Measurements from ENCODE around the gene CACNA2D4.

CACNA2D4 gene

GRCh38 chr12:1870998-1871917 lies 47.2 kb downstream of the CACNA2D4 start:
- DNase-seq (ENCODE audit: low read depth, low spot score) = no peak

GRCh38 chr12:1870086-1870485 lies 48.4 kb downstream of the CACNA2D4 start:
- DNase-seq (ENCODE audit: low read depth, low spot score) = no peak

DNA sequence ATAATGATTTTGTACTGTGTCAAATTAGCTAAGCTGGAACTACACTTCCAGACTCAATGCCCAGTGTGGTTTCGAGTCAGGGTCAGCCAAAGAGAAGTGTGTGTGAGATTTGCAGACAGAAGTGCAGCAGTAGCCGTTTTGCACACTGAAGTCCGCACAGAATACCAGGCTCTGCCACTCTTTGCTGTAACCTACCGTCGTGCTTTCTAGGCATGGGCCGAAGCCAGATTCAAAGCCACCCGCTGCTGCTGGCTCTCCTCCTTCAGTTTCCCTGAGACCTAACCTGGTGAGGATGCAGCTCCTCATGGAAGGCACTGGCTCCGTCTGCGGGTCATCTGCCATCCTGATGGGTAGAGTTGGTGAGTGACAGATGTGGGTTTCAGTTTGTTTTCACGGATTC lies 49.3 kb downstream of the CACNA2D4 start:
- DNase-seq (ENCODE audit: low read depth, low spot score) = no peak

DNA sequence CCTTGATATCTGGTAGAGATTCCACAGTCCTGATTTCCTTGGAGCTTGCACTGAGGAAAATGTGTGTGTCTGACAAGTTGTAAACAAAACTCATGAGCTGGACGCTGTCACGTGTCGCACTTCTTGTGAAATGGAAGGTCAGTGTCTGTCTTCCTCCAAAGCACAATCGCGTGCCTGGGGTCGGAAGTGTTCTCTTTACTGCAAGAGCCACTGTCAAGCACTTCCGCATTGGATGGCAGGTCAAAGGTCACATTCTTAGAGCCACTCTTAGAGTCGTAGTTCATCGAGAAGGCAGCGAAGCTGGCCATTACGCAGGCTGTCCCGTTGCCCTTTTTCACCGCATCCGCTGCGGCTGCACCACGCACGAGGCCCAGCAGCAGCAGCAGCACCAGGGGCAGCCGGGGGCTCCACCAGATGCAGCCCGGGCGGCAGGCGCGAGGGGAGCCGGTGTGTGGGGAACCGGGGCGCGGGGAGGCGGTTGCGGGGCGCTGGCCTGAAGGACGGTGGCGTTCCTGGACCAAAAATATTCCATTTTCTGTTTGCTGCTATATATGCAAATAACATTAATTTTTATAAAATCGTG lies 53.1 kb downstream of the CACNA2D4 start:
- DNase-seq (ENCODE audit: low read depth, low spot score) = no peak

- DNase-seq (ENCODE audit: low read depth, low spot score) = no peak
Observed at GRCh38 chr12:1864867-1865266, 53.6 kb downstream of the CACNA2D4 start.

- DNase-seq (ENCODE audit: low read depth, low spot score) = no peak
Observed at GRCh38 chr12:1864456-1864855, 54.0 kb downstream of the CACNA2D4 start.

- DNase-seq (ENCODE audit: low read depth, low spot score) = no peak
Observed at GRCh38 chr12:1863823-1864222, 54.6 kb downstream of the CACNA2D4 start.

GRCh38 chr12:1862973-1863372 lies 55.5 kb downstream of the CACNA2D4 start:
- DNase-seq (ENCODE audit: low read depth, low spot score) = no peak

DNA sequence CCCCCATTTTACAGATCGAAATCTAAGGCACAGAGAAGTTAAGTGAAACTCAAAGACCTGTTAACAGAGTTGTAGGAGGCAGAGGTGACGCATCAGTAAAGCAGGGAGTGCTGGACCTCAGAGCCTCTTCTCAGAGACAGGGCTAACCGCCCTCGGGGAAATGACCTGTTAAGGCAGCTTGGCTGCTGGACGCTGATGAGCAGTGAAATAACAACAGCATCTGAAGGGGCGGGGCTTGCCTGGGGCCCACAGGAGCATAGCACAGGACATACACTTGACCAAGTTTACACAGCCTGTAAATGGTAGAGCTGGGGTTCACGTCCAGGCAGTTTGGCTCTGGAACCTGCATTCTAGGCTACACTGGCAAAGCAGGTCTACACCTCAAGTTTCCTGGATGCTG lies 58.8 kb downstream of the CACNA2D4 start:
- no peak for DNase-seq (ENCODE audit: low read depth, low spot score)

DNA sequence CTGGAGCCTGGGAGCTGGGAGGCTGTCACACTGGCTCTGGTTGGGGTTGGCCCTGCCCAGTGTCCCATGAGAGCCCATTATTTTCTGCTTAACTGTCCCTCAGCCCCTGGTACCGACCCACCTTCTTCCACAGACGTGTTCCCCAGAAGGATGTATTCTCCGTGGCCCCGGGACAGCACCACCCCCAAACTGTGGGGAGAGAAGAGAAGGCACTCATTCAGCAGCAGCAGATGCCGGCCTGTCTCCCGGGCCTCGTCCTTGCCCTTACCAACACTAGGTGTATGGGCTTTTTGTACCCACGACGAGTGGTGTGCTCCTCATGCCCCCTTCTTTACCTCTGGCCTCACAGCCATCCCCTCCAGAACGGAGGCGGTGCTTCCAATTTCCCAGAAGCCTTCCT lies 60.0 kb downstream of the CACNA2D4 start:
- DNase-seq (ENCODE audit: low read depth, low spot score) = no peak

DNA sequence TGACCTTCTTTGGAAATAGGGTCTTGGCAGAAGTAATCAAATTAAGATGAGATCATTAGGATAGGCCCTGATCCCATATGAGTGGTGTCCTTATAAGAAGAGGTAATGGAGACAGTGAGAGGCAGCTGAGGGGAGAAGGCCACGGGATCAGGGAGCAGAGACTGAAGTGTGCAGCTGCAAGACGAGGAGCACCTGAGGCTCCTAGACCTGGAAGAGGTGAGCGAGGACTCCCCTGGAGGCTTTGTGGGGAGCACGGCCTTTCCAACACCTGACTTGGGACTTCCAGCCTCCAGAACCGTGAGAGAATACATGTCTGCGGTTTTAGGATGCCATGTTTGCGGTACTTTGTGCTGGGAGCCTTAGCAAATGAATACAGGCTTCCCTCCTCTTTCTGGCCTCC lies 60.6 kb downstream of the CACNA2D4 start:
- no peak for DNase-seq (ENCODE audit: low read depth, low spot score)

DNA sequence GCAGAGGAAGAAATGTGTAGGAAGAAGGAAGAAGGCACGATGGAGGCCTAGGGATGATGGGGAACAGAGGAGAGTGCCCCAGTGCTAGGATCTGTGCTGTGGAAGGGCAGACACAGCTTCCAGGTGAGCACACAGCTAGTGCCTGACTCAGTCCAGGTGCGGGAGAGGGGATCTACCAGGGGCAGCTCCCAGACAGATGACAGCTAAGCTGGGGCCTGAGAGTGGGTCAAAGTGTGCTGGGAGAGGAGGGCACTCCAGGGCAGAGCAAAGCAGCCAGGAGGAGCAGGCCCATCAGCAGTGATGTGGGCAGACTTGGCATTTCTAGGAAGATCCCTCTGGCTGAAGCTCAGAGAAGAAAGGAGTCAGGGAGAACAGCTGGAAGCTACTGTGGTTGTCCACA lies 61.4 kb downstream of the CACNA2D4 start:
- DNase-seq (ENCODE audit: low read depth, low spot score) = no peak

DNA sequence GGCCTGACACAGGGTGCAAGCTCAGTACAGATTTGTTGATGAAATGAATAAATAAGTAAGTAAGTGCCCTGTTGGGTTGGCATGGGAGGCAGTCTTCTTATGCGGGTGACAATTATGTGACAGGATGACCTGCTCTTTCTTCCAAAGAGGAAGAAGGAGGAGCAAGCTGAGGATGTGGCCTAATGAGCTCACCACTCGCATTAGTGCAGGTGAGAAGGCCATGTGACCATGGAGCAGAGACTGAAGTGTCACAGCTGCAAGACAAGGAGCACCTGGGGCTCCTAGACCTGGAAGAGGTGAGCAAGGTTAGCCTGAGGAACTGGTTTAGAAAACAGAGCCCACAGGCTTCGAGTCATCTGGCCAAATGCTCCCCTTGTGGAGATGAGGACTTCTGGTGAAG lies 63.2 kb downstream of the CACNA2D4 start:
- DNase-seq (ENCODE audit: low read depth, low spot score) = no peak

- no peak for DNase-seq (ENCODE audit: low read depth, low spot score)
Observed at GRCh38 chr12:1853716-1854115, 64.7 kb downstream of the CACNA2D4 start.

DNA sequence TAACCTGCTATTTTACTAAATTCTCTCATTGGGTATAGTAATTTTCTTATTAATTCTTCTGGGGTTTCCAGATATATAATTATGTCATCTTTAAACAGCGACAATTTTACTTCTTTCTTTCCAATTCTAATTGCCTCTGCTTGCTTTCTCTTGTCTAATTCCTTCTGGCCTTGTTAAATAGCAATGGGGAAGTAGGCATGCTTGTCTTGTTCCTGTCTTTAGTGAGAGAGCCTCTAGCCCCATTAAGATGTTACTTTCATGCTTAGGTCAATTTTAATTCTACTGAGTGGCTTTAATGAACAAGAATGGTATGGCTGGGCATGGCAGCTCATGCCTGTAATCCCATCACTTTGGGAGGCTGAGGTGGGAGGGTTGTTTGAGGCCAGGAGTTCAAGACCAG lies 66.4 kb downstream of the CACNA2D4 start:
- no peak for DNase-seq (ENCODE audit: low read depth, low spot score)

DNA sequence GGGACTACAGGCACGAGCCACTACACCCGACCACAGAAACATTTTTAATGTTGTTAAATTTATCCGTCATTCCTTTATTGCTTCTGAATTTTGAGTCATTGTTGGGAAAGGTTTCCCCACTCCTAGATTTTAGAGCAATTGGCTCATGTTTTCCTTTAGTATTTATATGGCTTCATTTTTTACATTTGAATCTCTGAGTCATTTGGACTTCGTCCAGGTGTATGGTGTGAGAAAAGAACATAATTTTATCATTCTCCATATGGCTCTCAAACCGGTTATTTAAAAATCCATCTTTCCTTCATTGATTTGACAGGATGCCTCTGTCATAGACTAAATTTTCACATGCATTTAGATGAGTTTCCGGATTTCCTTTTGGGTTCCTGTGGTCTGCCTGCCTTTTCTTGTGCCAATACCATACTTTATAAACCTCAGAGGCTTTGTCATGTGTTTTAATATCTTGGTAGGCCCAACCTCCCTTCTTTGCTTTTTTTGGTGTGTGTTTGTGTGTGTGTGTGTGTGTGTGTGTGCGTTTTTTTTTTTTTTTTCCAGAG lies 67.2 kb downstream of the CACNA2D4 start:
- DNase-seq (ENCODE audit: low read depth, low spot score) = no peak

DNA sequence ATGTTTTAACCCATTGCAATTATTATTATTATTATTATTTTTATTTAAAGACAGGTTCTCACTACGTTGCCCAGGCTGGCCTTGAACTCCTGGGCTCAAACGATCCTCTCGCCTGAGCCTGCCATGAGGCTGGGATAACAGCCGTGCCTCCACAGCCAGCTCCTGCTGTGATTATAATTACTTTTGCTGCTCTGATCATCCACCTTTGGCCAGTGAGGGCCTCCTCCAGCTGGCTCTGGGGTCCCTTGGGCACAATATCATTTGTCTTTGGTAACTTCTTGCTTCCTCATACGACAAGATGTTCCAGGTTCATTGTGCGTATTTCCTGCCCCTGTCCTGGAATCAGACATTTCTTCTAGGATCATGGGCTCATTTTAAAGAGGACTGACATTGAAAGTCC lies 69.7 kb downstream of the CACNA2D4 start:
- no peak for DNase-seq (ENCODE audit: low read depth, low spot score)

GRCh38 chr12:1848146-1848545 lies 70.3 kb downstream of the CACNA2D4 start:
- no peak for DNase-seq (ENCODE audit: low read depth, low spot score)

DNA sequence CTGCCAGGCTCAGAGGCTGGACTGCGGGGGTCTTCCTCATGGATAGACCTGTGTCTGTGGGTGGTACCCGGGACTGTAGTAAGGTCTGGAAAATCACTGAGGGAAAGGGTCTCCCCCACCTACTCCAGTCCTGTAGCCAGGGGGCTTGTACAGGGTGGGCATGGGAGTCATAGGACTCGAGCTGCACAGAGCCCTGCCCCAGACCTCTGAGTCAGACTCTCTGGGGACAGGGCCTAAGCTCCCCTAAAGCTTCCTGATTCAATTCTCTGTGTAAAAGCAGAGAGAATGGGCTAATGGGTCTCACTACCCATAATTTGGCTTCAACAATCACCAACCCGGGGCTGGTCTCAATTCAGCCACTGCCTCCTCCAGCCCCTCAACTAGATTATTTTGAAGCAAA lies 71.0 kb downstream of the CACNA2D4 start:
- DNase-seq (ENCODE audit: low read depth, low spot score) = no peak

DNA sequence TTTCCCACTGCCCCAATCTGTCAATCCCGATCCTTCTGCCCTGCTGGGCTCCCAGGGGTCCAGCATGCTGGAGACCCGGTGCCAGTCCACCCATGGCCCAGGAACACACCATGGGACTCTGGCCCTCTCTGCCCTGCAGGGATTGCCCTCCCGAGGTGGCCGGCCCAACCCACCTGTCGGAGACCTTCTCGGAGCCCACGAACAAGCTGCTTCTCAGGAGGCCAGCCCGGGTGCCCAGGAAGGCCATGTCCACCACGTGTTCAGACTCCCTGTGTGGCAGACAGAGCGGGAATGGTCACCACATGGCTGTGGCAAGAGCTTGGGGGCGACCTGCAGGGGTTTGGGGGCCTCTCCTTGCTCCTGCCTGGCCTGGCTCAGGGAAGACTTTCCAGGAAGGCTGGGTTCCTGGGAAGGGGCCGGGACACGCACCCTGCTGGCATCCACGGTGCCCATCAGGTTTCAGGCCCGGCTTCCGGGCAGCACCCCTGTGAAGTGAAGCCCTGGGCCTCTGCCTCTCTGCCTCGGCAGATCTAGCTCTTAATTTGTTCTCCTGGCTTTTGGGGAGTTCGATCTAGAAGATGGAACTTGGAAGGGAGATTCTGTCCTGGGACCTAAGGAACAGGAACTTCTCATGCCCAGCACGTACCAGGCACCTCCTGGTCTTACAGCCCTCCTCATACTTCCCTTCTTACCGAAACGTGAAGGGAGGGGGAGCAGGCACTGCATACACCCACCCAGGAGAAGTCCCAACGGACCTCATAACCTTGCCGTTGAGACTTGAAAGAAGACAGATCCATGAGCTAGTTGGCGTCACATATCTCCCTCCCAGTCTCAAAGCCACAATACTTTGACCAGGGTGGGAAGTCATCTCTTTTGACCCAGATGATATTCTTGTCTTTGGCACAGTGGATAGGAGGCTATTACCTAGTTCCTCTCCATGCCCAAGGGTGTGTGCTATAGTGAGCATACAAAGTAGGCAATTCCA lies 71.7 kb downstream of the CACNA2D4 start:
- DNase-seq (ENCODE audit: low read depth, low spot score) = no peak

DNA sequence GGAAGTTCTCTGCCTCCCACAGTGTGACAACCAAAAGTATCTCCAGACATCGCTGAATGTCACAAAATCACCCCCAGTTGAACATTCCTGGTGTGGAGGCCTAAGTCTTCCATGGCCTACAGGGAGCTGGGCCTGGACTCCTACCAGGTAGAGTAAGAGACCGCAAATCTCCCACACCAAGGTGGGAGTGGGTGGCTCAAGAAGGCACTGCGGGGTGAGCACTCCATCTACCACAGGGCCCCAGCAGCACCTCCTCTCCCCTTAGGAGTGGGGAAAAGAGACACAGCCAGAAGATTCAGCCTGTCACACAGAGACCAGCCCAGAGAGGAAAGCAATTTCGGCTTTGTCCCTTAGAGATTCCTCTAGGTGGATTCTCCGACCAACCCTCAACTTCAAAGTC lies 72.6 kb downstream of the CACNA2D4 start:
- DNase-seq (ENCODE audit: low read depth, low spot score) = no peak

GRCh38 chr12:1845427-1845826 lies 73.0 kb downstream of the CACNA2D4 start:
- DNase-seq (ENCODE audit: low read depth, low spot score) = no peak
